GM12891 (cell line): ENCODE results near the gene CLIC5.

Source experiments
- POLR2A ChIP-seq: IDR thresholded peaks from 2 replicates; pipeline ENCODE4 v1.6.1; 2011; ENCODE audit warnings: low read depth, low read length, control low read depth
- POLR2AphosphoS5 ChIP-seq: IDR thresholded peaks from 2 replicates; pipeline ENCODE4 v1.6.1; 2011; ENCODE audit warnings: low read depth, low read length, control low read depth
- TAF1 ChIP-seq: IDR thresholded peaks from 2 replicates; pipeline ENCODE4 v1.6.1; 2011; ENCODE audit warnings: low read depth, low read length, control low read depth

GRCh38 chr6:45872827-45873365 is 142.8 kb downstream of the CLIC5 start:
- no peak for TF ChIP-seq POLR2A
- no peak for TF ChIP-seq TAF1
- no peak for TF ChIP-seq POLR2AphosphoS5
